NCI-H345 (cell line): ENCODE data around the gene PNPLA2.

ENCODE experiments used
- DNase-seq: peaks from one replicate; lab custom pipeline; 2025; lab: John Stamatoyannopoulos, UW

The PNPLA2 gene

GRCh38 chr11:786235-787083 lies 32.3 kb upstream of the PNPLA2 start:
- no peak for DNase-seq

- no peak for DNase-seq
Observed at GRCh38 chr11:787084-787675, 31.5 kb upstream of the PNPLA2 start.

DNA sequence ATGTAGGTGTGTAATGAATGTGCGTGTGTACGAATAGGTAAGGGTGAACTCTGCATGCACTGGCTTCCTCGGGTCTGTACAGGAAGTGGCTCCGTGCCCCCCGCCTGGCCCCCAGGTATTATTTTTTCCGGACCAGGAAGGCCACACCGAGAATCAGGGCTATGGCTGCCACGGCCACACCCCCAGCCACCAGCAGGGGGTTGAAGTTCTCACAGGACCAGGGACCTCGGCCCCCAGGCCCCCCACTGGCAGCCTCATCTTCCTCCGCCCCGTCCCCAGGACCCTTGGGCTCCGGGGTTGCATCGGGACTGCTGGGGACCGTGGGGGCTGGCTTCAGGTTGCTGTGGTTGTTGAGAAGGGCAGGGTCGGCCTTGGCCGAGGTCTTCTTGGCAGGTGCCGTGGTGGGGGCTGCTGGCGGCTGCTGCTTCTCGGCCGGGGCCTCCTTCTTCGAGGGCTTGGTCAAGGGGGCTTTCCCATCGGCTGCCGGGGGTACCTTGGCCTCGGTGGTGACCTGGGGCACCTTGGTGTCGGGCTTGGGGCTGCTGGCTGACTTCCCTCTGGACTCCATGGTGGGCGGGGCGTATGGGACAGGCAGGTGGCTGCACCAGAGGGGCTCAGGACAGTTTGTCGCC lies 30.6 kb upstream of the PNPLA2 start:
- DNase-seq, result no peak

DNA sequence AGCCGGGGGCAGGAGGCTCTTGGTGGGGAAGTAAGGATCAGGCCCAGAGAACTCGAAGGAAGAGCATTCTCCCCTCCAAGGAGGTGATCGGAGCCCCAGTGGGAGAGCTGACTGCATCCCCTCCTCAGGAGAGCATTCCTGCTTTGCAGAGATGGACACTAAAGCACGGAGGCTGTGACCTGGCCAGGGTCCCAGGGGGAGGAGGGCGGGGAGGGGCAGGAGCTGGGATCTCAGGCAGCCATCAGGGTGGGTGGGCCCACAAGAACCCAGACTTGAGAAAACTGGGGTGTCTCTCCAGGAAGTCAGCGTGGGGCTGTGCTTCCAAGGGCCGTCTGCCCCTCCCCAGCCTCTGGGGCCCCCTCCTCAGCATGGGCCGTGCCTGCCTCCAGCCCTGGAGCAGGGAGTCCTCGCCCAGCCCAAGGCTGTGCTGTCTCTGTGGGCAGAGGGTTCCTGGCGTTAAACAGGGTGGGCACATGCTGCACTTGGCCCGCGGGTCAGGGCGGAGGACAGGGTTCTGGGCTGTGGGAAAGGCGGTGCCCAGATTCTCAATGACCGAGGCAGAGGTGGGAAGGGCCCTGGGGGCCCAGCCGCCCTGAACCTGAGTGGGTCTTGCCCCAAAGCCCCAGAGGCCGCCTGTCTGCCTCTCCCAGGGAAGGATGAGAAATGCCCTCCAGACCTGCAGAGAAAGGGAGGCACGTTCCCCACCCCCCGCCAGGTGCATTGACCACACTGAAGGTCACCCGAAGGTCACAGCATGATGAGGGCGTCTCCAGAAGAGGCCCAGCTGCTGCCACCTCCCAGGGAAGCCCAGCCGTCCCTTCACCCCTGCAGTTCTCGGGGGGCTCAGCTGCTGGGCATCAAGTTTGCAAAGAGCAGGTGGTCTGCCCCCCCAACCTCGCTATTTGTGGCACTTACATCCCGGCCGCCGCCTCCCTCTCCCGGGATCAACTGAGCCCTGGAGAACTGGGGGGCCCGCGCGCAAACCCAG lies 29.5 kb upstream of the PNPLA2 start:
- DNase-seq, result no peak

- peak; percentile 74 for DNase-seq
Observed at GRCh38 chr11:789943-790342, 28.8 kb upstream of the PNPLA2 start, which contains the start of gene CEND1. Gene CEND1 (minus strand): TSS chr11:790090. CDS start chr11:788576, 1,514 bp downstream.

GRCh38 chr11:790721-791564 lies 27.8 kb upstream of the PNPLA2 start:
- no peak for DNase-seq

GRCh38 chr11:791658-792534 lies 26.8 kb upstream of the PNPLA2 start:
- no peak for DNase-seq

DNA sequence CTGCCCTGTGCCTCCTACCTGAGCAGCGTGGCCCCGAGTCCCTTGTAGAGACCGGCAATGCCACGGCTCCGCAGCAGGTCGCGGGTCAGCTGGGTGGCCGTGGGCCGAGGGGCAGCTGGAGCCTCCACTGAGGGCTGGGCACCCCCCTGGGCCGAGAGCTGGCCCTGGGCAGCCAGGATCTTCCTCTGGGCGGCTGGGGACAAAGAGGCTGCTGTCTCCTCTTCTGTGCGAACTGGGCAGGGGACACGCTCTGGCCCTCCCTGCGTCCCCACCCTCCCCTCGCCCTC lies 26.2 kb upstream of the PNPLA2 start:
- no peak for DNase-seq

- DNase-seq, result no peak
Observed at GRCh38 chr11:792873-793272, 25.8 kb upstream of the PNPLA2 start.

- DNase-seq, result no peak
Observed at GRCh38 chr11:793556-793955, 25.2 kb upstream of the PNPLA2 start.

DNA sequence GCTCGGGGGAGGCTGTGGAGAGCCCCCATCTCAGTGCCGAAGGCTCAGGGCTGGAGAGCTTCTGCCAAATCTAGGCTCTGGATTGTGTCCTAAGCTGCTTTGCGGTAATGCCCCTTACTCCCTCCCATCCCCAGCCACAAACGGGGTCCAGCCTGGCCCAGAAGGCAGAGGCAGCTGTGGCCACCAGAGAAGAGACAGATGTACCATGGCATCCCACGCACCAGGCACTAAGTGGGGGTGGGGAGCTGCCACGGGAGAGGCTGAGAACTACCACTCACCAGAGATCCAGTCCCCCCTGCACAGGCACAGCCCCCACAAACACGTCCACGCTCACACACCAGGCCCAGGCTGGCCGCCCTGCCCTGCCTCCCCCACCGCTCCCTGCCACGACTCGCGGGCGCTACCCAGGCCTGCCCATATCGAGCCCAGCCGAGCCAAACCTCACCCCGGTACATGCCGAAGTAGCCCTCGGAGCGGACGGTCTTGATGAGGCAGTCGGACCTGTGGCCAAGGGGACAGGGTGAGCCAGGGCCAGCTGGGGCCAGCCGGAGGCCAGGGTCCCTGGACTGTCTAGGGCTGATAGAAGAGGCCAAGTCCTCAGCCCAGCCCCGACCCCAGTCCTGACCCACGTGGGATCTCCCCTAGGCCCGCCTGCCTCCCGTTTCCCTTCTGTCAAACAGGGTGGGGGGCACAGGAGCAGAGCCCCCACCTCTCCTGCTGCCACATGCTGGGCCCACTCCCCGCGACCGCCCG lies 24.5 kb upstream of the PNPLA2 start:
- DNase-seq, result no peak

DNA sequence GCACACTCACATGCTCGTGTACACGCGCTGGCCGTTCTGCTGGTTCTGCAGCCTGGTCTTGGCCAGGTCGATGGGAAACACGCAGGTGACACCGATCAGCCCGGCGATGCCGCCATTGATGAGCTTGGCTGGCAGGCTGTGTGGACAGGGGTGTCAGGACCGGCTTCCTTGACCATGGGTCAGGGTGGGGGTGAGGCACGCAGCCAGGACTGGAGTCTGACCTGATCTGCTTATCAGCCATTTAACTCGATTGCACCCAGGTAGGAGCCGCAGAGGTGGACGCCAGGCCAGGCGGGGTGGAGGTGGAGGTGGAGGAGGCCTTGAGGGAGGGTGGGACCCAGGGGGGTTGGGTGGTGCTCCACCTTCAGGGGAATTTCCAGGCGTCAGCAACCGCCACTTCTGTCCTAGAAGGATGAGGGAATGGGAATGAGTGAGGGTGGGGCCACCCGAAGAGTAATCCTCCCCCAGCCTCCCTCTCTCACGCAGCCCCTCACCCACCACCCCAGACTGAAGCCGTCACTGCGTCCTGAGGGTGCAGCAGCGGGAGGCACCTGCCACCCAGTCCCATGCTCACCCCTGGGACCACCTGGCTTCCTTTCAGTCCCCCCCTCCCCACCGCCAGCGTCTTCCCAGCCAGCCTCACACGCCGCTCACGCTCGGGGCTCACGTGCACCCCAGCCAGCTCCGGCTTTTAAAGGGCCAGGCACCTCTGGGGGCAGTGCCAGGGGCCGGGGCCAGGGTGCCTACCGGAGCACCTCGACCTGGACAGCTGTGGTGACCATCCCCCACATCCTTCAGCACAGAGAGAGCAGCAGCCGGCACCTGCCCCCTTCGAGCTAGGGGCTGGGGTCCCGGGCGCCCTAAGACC lies 23.7 kb upstream of the PNPLA2 start:
- DNase-seq, result no peak

- DNase-seq, result no peak
Observed at GRCh38 chr11:795634-796564, 22.8 kb upstream of the PNPLA2 start.

DNA sequence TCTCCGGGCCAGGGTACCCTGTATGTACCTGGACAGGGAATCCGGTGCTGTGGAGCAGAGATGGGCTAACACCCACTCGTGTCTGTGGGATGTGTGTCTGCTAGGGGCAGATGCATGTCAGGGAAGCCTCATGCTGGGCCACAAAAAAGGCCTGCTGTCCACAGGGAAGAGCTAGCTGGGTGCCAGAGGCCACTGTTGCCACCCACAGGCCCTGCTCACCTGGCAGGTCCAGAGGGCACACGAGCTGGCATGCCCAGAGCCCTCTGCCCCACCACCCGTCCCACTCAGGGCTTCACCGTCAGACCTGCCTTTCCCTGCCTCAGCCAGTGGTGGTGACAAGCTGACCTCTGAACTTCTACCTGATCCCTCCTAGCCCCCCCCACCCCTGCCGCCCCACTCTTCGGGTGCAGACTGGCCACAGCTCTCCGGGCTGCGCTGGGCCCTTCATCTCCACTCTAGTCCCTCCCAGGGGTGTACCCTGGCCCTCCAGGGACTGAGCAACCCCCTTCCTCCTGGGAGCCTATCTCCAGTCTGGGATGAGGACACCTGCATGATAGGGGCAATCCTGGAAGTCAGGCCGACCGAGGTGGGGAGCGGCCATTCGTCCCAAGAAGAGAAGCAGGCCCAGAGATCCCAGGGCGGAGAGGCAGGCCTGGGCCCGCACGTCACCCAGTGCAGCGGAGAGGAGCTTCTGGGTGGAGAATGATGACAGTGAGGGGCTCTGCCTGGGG lies 22.0 kb upstream of the PNPLA2 start:
- no peak for DNase-seq

DNA sequence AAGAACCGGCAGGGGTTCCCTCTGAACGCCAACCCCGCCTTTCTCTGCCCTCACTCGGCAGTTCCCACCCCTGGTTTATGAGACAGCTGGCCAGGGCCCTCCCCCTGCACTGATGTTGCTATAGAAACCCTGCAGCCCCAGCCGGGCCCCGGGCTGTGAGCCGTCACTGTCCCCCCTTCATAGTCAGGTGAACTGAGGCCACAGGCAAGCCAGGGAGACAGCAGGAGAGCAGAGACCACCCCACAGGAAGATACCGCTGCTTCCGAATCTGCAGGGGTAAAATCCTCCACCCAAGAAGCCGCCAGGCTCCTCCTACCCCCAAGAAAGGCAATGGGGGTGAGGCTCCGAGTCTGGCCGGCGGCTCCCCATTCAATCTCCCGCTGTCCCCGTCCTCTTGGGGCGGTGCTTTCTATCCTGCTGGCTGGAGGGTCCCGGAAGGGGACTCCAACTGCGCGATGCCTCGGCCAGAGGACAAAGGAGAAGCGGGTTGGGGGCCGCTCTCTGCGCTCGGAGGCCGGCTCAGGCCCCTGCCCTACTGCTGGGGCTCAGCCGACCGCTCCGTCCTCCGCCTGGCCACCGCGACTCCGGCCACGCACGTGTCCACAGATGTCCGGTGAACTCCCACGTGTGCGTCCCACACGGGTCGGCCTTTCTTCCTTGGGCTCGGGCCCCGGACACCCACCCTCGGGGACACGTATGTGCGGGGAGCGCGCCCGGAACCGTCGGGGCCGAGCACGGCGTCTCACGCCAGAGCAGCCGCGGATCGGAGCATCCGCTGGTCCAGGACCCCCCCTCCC lies 21.2 kb upstream of the PNPLA2 start:
- peak; percentile 91 for DNase-seq
